Heart left ventricle (tissue), 13 donors: ENCODE measurements around the gene PDE1A.

Experiments
- CTCF ChIP-seq, 12 donors: fragments of 200-600 bp; sonication (generic) in 4 of 12; IDR thresholded peaks; one replicate each; pipeline versions ENCODE4 v1.5.0 to v1.8.0; 2018 to 2022; ENCODE audit warnings: antibody characterized with exemption in 12 of 12, mild to moderate bottlenecking in 5 of 12
- POLR2A ChIP-seq, 2 donors: fragments of 450-650 bp; IDR thresholded peaks; one replicate each; pipeline ENCODE4 v1.6.1; 2017; ENCODE audit warnings: antibody characterized with exemption in 2 of 2, mild to moderate bottlenecking in 2 of 2, moderate library complexity in 2 of 2
- donor health status: ischemic (EF 13 %, LVEDD 7.1; RV severe dilation, severe dysfunction).
- donor health status: DM: no; HTN: yes; CAD: no.
- donor health status: DM: no; HTN: no; CAD: no.
- donor health status: ischemic (EF 25% LVEDD 6.9; RV normal size, moderate dysfunction).
- donor health status: ischemic (EF 25% LVEDD 5.7; RV mildly dilated, moderate dysfunction).
- donor health status: ischemic (EF 35%, LVEDD 5.7; RV mildly dilated, moderate dysfunction).
- donor health status: nonischemic (EF 11% LVEDD 7.7; RV severe dilation, severe dysfunction).
- donor health status: DM: yes; HTN: yes; CAD: no.
- donor health status: PGD.
- donor health status: ischemic (EF 29% LVEDD 5.4; RV normal size, mild dysfunction).
- donor health status: nonischemic (EF 23%, LVEDD 6.1; RV moderate dilation, normal function).

- TF ChIP-seq CTCF (IDR thresholded peaks at IDR 0.05) (no peak), POLR2A (IDR thresholded peaks at IDR 0.05) (no peak)
These were observed 245.5 kb downstream of the PDE1A start for GRCh38 chr2:182181381-182181780.
